CD4-positive, alpha-beta T cell (primary cell): ENCODE results near the gene CDKL2. TPM values are rescaled to one million over a fixed set of nuclear protein-coding genes. Genes with fewer than 3 reads are reported as not detected.

Source experiments
- ATAC-seq: fragments of 200-7000 bp; cut with Tn5 transposase; one replicate; pipeline ENCODE4 v1.10.0; 2022; ENCODE audit warnings: mild to moderate bottlenecking; ENCODE audit not compliant: poor library complexity
- CTCF ChIA-PET: fragments of 350-600 bp; sonication (Branson Sonifier 250); formaldehyde crosslinking; loops from one replicate; lab custom pipeline; 2021; ENCODE audit warnings: antibody characterized with exemption, inconsistent platforms; lab: Charles Lee
- POLR2A ChIA-PET: fragments of 350-600 bp; sonication (Branson Sonifier 250); formaldehyde crosslinking; loops from one replicate; lab custom pipeline; 2021; ENCODE audit warnings: antibody characterized with exemption, inconsistent platforms; lab: Charles Lee
- DNase-seq, 14 experiments: peaks; one replicate each; pipeline ENCODE4 v3.0.0-alpha.2; 2013 to 2020; ENCODE audit warnings: mixed read lengths in 2 of 14
- H3K27ac ChIP-seq, 2 donors: one replicate each; pipeline versions ENCODE4 v1.5.1 to v1.7.0; 2013; ENCODE audit warnings: low read length in 2 of 2, low read depth in 1 of 2, mild to moderate bottlenecking in 1 of 2
- H3K27me3 ChIP-seq, 2 experiments: 1 replicate in 1 of 2; 2 replicates in 1 of 2; pipeline versions ENCODE4 v1.6.1 to v1.7.0; 2013; ENCODE audit warnings: low read length in 2 of 2, control low read depth in 1 of 2, mild to moderate bottlenecking in 1 of 2, moderate library complexity in 1 of 2; ENCODE audit not compliant: insufficient read depth in 2 of 2, control insufficient read depth in 1 of 2
- H3K36me3 ChIP-seq: one replicate; pipeline ENCODE4 v1.6.1; 2013; ENCODE audit warnings: low read length, control low read depth; ENCODE audit not compliant: insufficient read depth
- H3K4me1 ChIP-seq: one replicate; pipeline ENCODE4 v1.6.1; 2013; ENCODE audit warnings: low read length, control low read depth; ENCODE audit not compliant: insufficient read depth
- H3K4me3 ChIP-seq: one replicate; pipeline ENCODE4 v1.5.1; 2013; ENCODE audit warnings: mild to moderate bottlenecking, low read length, moderate library complexity
- H3K9me3 ChIP-seq, 2 experiments: 1 replicate in 1 of 2; 2 replicates in 1 of 2; pipeline versions ENCODE4 v1.6.1 to v1.7.0; 2013; ENCODE audit warnings: low read length in 2 of 2, mild to moderate bottlenecking in 2 of 2, control low read depth in 1 of 2, moderate library complexity in 1 of 2; ENCODE audit not compliant: control insufficient read depth in 1 of 2, insufficient read depth in 1 of 2
- H3K27ac Mint-ChIP-seq: one replicate; pipeline ENCODE4 v1.8.0; 2020; ENCODE audit warnings: mixed read lengths
- H3K27me3 Mint-ChIP-seq: one replicate; pipeline ENCODE4 v1.8.0; 2021; ENCODE audit warnings: mixed read lengths
- H3K36me3 Mint-ChIP-seq: one replicate; pipeline ENCODE4 v1.8.0; 2021; ENCODE audit warnings: low read depth, mixed read lengths
- H3K4me1 Mint-ChIP-seq: one replicate; pipeline ENCODE4 v1.8.0; 2021; ENCODE audit warnings: low read depth, mixed read lengths
- H3K4me3 Mint-ChIP-seq: one replicate; pipeline ENCODE4 v1.8.0; 2020; ENCODE audit warnings: mild to moderate bottlenecking, mixed read lengths
- H3K9me3 Mint-ChIP-seq: one replicate; pipeline ENCODE4 v1.8.0; 2020; ENCODE audit warnings: mixed read lengths
- intact Hi-C, 2 experiments: fragments of 100-400 bp; cut with DNase I in 1 of 2; cut with micrococcal nuclease in 1 of 2; formaldehyde crosslinking; loops; one replicate each; pipeline versions ENCODE4 v1.15.1 to v1.9.0; 2023 to 2025; cut with DNase I, micrococcal nuclease
- total RNA-seq, 174 experiments: library from RNA in 2 of 174; stranded (reverse) in 2 of 174; gene quantifications; one replicate each; pipeline ENCODE4 v1.2.3 and lab custom pipeline; 2021 to 2026
- TF ChIP-seq, protein P1 (sequence below): fragments of 200-600 bp; IDR thresholded peaks from one replicate; pipeline ENCODE4 v1.8.0; 2022; ENCODE audit warnings: antibody characterized with exemption, mild to moderate bottlenecking

The CDKL2 gene
- total RNA-seq, 2 experiments from 2014 or later, result 0.38 to 0.92 TPM

DNA sequence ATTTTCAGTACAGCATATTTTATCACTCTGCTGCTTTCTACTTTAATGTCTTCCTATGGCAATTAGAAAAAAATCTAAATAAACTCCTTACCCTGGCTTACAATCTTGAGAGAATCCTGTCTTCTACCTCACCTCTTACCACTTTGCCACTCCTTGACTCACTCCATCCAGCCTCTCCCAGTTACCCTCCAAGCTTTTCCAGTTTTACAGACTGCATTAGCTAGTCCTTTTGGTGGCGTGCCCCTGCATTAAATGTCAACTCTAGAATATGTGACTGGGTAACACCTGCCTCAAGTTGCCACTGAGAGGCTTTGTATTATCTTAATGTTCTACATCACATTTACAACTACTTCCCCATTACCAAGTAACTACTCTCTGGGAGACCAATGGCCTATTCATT lies 7.5 kb upstream of the CDKL2 start:
- no peak overlapping the region for H3K4me3 Mint-ChIP-seq
- ATAC-seq, result no peak
- no peaks in the 10 kb centered on the region for H3K27me3 ChIP-seq
- H3K4me1 ChIP-seq, result no peaks in the 10 kb centered on the region
- POLR2A ChIA-PET, result interaction anchor here (2.1 kb wide), 1 partner anchor 34 kb away, joined by 7 read pairs; no protein-coding TSS in a partner anchor
- H3K27ac ChIP-seq, result no peak overlapping the region
- H3K36me3 Mint-ChIP-seq, result peaks cover 14% of the 10 kb centered on the region
- H3K4me3 ChIP-seq, result no peak overlapping the region
- no peaks in the 10 kb centered on the region for H3K9me3 Mint-ChIP-seq
- no peak for DNase-seq
- no peak overlapping the region for H3K27ac Mint-ChIP-seq
- CTCF ChIA-PET, result interaction anchor here (1.1 kb wide), 1 partner anchor 21 kb away, joined by 3 read pairs; no protein-coding TSS in a partner anchor
- no peaks in the 10 kb centered on the region for H3K9me3 ChIP-seq
- intact Hi-C loops, result loop anchor here in 1 of 2 experiments (10.0 kb wide), 1 partner anchor 577 kb away; the partner anchor contains the start of gene SCARB2
- H3K4me1 Mint-ChIP-seq, result peaks cover 7% of the 10 kb centered on the region
- no peaks in the 10 kb centered on the region for H3K27me3 Mint-ChIP-seq
- TF ChIP-seq, protein P1, sequence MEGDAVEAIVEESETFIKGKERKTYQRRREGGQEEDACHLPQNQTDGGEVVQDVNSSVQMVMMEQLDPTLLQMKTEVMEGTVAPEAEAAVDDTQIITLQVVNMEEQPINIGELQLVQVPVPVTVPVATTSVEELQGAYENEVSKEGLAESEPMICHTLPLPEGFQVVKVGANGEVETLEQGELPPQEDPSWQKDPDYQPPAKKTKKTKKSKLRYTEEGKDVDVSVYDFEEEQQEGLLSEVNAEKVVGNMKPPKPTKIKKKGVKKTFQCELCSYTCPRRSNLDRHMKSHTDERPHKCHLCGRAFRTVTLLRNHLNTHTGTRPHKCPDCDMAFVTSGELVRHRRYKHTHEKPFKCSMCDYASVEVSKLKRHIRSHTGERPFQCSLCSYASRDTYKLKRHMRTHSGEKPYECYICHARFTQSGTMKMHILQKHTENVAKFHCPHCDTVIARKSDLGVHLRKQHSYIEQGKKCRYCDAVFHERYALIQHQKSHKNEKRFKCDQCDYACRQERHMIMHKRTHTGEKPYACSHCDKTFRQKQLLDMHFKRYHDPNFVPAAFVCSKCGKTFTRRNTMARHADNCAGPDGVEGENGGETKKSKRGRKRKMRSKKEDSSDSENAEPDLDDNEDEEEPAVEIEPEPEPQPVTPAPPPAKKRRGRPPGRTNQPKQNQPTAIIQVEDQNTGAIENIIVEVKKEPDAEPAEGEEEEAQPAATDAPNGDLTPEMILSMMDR, result no peak
- no peaks in the 10 kb centered on the region for H3K36me3 ChIP-seq

DNA sequence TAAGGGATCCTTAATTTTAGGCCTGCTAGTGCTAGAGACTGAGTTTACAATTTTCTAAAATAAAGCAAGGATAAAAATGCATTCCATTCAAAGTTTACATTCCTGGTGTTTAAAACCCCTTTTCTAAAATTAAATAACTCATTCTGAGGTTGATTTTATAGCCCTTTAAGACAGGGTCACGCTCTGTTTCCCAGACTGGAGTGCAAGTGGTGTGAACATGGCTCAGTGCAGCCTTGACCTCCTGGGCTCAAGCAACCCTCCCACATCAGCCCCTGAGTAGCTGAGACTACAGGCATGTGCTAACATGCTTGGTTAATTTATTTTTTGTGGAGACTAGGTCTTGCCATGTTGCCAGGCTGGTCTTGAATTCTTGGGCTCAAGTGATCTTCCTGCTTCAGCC lies 6.8 kb upstream of the CDKL2 start:
- H3K4me3 Mint-ChIP-seq, result no peak overlapping the region
- no peaks in the 10 kb centered on the region for H3K4me1 ChIP-seq
- no peaks in the 10 kb centered on the region for H3K9me3 ChIP-seq
- no peak overlapping the region for H3K4me3 ChIP-seq
- CTCF ChIA-PET, result no interaction called here
- TF ChIP-seq, protein P1, result no peak
- ATAC-seq, result no peak
- no peaks in the 10 kb centered on the region for H3K36me3 ChIP-seq
- intact Hi-C loops, result loop anchor here in 1 of 2 experiments (10.0 kb wide), 1 partner anchor 578 kb away; the partner anchor contains the start of gene SCARB2
- DNase-seq, result no peak
- no peak overlapping the region for H3K27ac ChIP-seq
- H3K27me3 Mint-ChIP-seq, result no peaks in the 10 kb centered on the region
- no peak overlapping the region for H3K27ac Mint-ChIP-seq
- peaks cover 4% of the 10 kb centered on the region for H3K4me1 Mint-ChIP-seq
- H3K36me3 Mint-ChIP-seq, result peaks cover 12% of the 10 kb centered on the region
- POLR2A ChIA-PET, result interaction anchor here (2.1 kb wide), 1 partner anchor 35 kb away, joined by 7 read pairs; no protein-coding TSS in a partner anchor
- H3K27me3 ChIP-seq, result no peaks in the 10 kb centered on the region
- H3K9me3 Mint-ChIP-seq, result no peaks in the 10 kb centered on the region

DNA sequence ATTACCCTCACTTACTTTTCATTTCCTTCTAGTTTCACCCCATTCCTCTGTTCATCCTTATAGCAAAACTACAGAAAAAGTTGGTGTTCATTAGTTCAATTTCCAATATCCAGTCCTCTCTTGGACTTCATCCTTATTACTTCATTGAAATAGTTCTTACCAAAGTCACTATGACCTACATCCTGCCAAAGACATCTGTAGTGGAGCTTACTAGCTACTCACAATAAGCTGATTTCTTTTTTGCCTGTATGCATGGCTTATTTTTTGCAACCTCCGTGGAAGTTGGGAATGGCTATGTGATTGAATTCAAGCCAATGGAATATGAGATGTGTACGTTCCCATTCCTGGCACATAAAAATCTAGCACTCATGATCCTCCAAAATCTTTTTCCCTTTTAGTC lies 4.6 kb upstream of the CDKL2 start:
- no peak overlapping the region for H3K27ac Mint-ChIP-seq
- Histone ChIP-seq H3K27ac (no peak overlapping the region), H3K4me1 (peaks cover 11% of the 10 kb centered on the region), H3K4me3 (no peak overlapping the region), H3K36me3 (no peaks in the 10 kb centered on the region), H3K27me3 (no peaks in the 10 kb centered on the region), H3K9me3 (no peaks in the 10 kb centered on the region)
- ChIA-PET CTCF (no interaction called here), POLR2A (no interaction called here)
- intact Hi-C loops, result loop anchor here in 1 of 2 experiments (5.0 to 10.0 kb wide), 3 partner anchors 37 to 580 kb away; partner anchors contain the start of genes G3BP2 and SCARB2
- no peak overlapping the region for H3K4me3 Mint-ChIP-seq
- H3K36me3 Mint-ChIP-seq, result no peaks in the 10 kb centered on the region
- DNase-seq (no peak), ATAC-seq (no peak)
- H3K9me3 Mint-ChIP-seq, result no peaks in the 10 kb centered on the region
- TF ChIP-seq, protein P1, result no peak
- H3K27me3 Mint-ChIP-seq, result no peaks in the 10 kb centered on the region
- H3K4me1 Mint-ChIP-seq, result peaks cover 11% of the 10 kb centered on the region
